Measurements from ENCODE around the gene TSC22D2.

- no peak for TF ChIP-seq EZH2 (IDR thresholded peaks at IDR 0.05)
- TF ChIP-seq POLR2AphosphoS5 (IDR thresholded peaks at IDR 0.05; ENCODE audit: borderline replicate concordance, low read depth, low read length), result no peak
- no peak for TF ChIP-seq FOXP2 (optimal IDR thresholded peaks at IDR 0.05; ENCODE audit: control extremely low read depth, extremely low read length, insufficient read depth)
These were observed 75.1 kb downstream of the TSC22D2 start for GRCh38 chr3:150483226-150483625.
